Measurements from ENCODE around the gene TMEM234.

Gene TMEM234

GRCh38 chr1:32256473-32257226 is 34.5 kb upstream of the TMEM234 start:
- CTCF ChIA-PET: interaction anchor here (0.6 to 3.2 kb wide), 4 partner anchors 9 to 559 kb away, joined by 4 to 16 read pairs (median 5); partner anchors contain the start of gene FAM167B

GRCh38 chr1:32255072-32256071 is 33.2 kb upstream of the TMEM234 start:
- H3K27me3 ChIP-seq (replicated peaks in 2 of 5; ENCODE audit: control insufficient read depth in 4 of 5, insufficient read depth in 5 of 5, low read length in 4 of 5): no peaks in the 10 kb centered on the region
- no peaks in the 10 kb centered on the region for H3K9me3 ChIP-seq (ENCODE audit: control extremely low read depth in 1 of 5, control insufficient read depth in 4 of 5, insufficient read depth in 2 of 5, low read depth in 1 of 5, low read length in 4 of 5)
- POLR2A ChIA-PET: no interaction called here
- H3K36me3 ChIP-seq (ENCODE audit: control insufficient read depth in 4 of 4, insufficient read depth in 4 of 4, low read length in 3 of 4): no peaks in the 10 kb centered on the region
- H3K4me1 ChIP-seq (ENCODE audit: control extremely low read depth in 1 of 4, control insufficient read depth in 4 of 4, insufficient read depth in 4 of 4, low read length in 3 of 4): peaks cover 3 to 34% (median 29%) of the 10 kb centered on the region in 4 experiments
- H3K27ac ChIP-seq (ENCODE audit: insufficient read depth in 1 of 2, low read depth in 1 of 2, low read length in 2 of 2, poor library complexity in 1 of 2, severe bottlenecking in 2 of 2): no peak overlapping the region
- no peak for DNase-seq
- CTCF ChIA-PET: interaction anchor here (1.0 to 1.1 kb wide), 3 partner anchors 10 to 40 kb away, joined by 3 to 5 read pairs (median 5); no protein-coding TSS in a partner anchor
- no peak overlapping the region for H3K4me3 ChIP-seq (ENCODE audit: control insufficient read depth in 1 of 7, extremely low read depth in 1 of 7, insufficient read depth in 4 of 7, low read depth in 2 of 7, low read length in 6 of 7)
- 100% methylated on average over 3 of the region's 10 CpGs for WGBS (ENCODE audit: insufficient coverage)

More at GRCh38 chr1:32256473-32257226, 34.5 kb upstream of the TMEM234 start:
- no peak for DNase-seq
- POLR2A ChIA-PET: no interaction called here
- H3K4me3 ChIP-seq (ENCODE audit: control insufficient read depth in 1 of 7, extremely low read depth in 1 of 7, insufficient read depth in 4 of 7, low read depth in 2 of 7, low read length in 6 of 7): no peak overlapping the region
- 91% methylated on average over 4 of the region's 9 CpGs for WGBS (ENCODE audit: insufficient coverage)
- peaks cover 0 to 22% (median 16%) of the 10 kb centered on the region in 4 experiments for H3K4me1 ChIP-seq (ENCODE audit: control extremely low read depth in 1 of 4, control insufficient read depth in 4 of 4, insufficient read depth in 4 of 4, low read length in 3 of 4)
- no peak overlapping the region for H3K27ac ChIP-seq (ENCODE audit: insufficient read depth in 1 of 2, low read depth in 1 of 2, low read length in 2 of 2, poor library complexity in 1 of 2, severe bottlenecking in 2 of 2)
- no peaks in the 10 kb centered on the region for H3K9me3 ChIP-seq (ENCODE audit: control extremely low read depth in 1 of 5, control insufficient read depth in 4 of 5, insufficient read depth in 2 of 5, low read depth in 1 of 5, low read length in 4 of 5)
- H3K36me3 ChIP-seq (ENCODE audit: control insufficient read depth in 4 of 4, insufficient read depth in 4 of 4, low read length in 3 of 4): no peaks in the 10 kb centered on the region
- H3K27me3 ChIP-seq (replicated peaks in 2 of 5; ENCODE audit: control insufficient read depth in 4 of 5, insufficient read depth in 5 of 5, low read length in 4 of 5): no peaks in the 10 kb centered on the region

GRCh38 chr1:32250893-32251716 is 29.0 kb upstream of the TMEM234 start, which contains the start of gene LCK:
LCK (plus strand) TSS chr1:32251265; CDS start chr1:32274330, 23,065 bp downstream.
- peak in 2 of 3 donors; percentile 53 to 64 for DNase-seq
- H3K27ac ChIP-seq (ENCODE audit: insufficient read depth in 1 of 2, low read depth in 1 of 2, low read length in 2 of 2, poor library complexity in 1 of 2, severe bottlenecking in 2 of 2): peak within 1 kb of the TSS; percentile 26 to 70
- peaks cover 11 to 72% (median 65%) of the 10 kb centered on the region in 4 experiments for H3K4me1 ChIP-seq (ENCODE audit: control extremely low read depth in 1 of 4, control insufficient read depth in 4 of 4, insufficient read depth in 4 of 4, low read length in 3 of 4)
- 50% methylated on average over 22 of the region's 25 CpGs for whole genome bisulfite sequencing (ENCODE audit: insufficient coverage)
- peak within 1 kb of the TSS in 4 of 7 experiments; percentile 36 to 62 (median 50) for H3K4me3 ChIP-seq (ENCODE audit: control insufficient read depth in 1 of 7, extremely low read depth in 1 of 7, insufficient read depth in 4 of 7, low read depth in 2 of 7, low read length in 6 of 7)
- H3K27me3 ChIP-seq (replicated peaks in 2 of 5; ENCODE audit: control insufficient read depth in 4 of 5, insufficient read depth in 5 of 5, low read length in 4 of 5): no peaks in the 10 kb centered on the region
- H3K9me3 ChIP-seq (ENCODE audit: control extremely low read depth in 1 of 5, control insufficient read depth in 4 of 5, insufficient read depth in 2 of 5, low read depth in 1 of 5, low read length in 4 of 5): no peaks in the 10 kb centered on the region
- H3K36me3 ChIP-seq (ENCODE audit: control insufficient read depth in 4 of 4, insufficient read depth in 4 of 4, low read length in 3 of 4): no peaks in the 10 kb centered on the region
- ChIA-PET CTCF (interaction anchor here (0.6 to 4.4 kb wide), 7 partner anchors 9 to 149 kb away, joined by 3 to 40 read pairs (median 4); partner anchors contain the start of gene HDAC1), POLR2A (no interaction called here)

DNA sequence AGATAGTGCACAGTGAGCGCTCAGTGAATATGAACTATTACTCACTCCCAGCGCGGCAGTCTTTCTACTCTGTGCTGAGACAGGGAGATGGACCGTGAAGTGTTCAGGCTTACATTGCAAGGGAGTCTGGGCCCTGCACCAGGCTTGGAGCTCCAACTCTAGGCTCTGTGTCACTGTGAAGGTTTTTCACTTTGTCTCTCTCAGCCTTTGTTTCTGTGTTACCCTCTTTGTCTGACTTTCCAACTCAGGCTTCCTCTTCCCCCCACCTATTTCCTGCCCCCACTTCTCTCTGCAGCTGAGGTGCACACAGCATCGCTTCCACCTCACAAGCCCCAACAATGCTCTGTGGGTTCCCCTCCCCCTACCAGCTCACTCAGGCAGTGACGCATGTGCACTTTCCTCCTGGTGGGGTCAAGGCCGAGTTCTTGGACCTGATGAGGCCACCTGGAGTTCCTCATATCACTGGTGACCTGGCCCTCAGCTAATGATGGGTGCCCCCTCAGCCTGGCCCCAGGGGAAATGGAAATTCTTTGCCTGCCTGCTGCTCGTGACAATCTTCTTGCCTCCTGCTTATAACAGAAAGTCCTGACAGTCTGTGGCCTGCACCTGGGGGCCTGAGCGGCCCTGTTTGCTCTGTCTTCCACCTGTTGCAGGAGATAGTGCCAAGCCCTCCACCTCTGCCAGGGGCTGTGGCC is 27.8 kb upstream of the TMEM234 start:
- peak; percentile 73 to 91 (median 89) for DNase-seq
- Histone ChIP-seq H3K27me3 (replicated peaks in 2 of 5; ENCODE audit: control insufficient read depth in 4 of 5, insufficient read depth in 5 of 5, low read length in 4 of 5) (no peaks in the 10 kb centered on the region), H3K4me1 (ENCODE audit: control extremely low read depth in 1 of 4, control insufficient read depth in 4 of 4, insufficient read depth in 4 of 4, low read length in 3 of 4) (peaks cover 11 to 72% (median 65%) of the 10 kb centered on the region in 4 experiments), H3K27ac (ENCODE audit: insufficient read depth in 1 of 2, low read depth in 1 of 2, low read length in 2 of 2, poor library complexity in 1 of 2, severe bottlenecking in 2 of 2) (peak overlapping the region; percentile 26 to 70), H3K9me3 (ENCODE audit: control extremely low read depth in 1 of 5, control insufficient read depth in 4 of 5, insufficient read depth in 2 of 5, low read depth in 1 of 5, low read length in 4 of 5) (no peaks in the 10 kb centered on the region), H3K36me3 (ENCODE audit: control insufficient read depth in 4 of 4, insufficient read depth in 4 of 4, low read length in 3 of 4) (no peaks in the 10 kb centered on the region), H3K4me3 (ENCODE audit: control insufficient read depth in 1 of 7, extremely low read depth in 1 of 7, insufficient read depth in 4 of 7, low read depth in 2 of 7, low read length in 6 of 7) (peak overlapping the region in 5 of 7 experiments; percentile 34 to 62 (median 40))
- 16% methylated on average over 9 of the region's 9 CpGs for WGBS (ENCODE audit: insufficient coverage)
- ChIA-PET POLR2A (interaction anchor here (0.5 to 1.5 kb wide), 4 partner anchors 9 to 87 kb away, joined by 3 to 5 read pairs (median 4); partner anchors contain the start of gene HDAC1), CTCF (interaction anchor here (0.6 to 4.4 kb wide), 15 partner anchors 8 to 91 kb away, joined by 3 to 40 read pairs (median 9); partner anchors contain the start of gene HDAC1)

DNA sequence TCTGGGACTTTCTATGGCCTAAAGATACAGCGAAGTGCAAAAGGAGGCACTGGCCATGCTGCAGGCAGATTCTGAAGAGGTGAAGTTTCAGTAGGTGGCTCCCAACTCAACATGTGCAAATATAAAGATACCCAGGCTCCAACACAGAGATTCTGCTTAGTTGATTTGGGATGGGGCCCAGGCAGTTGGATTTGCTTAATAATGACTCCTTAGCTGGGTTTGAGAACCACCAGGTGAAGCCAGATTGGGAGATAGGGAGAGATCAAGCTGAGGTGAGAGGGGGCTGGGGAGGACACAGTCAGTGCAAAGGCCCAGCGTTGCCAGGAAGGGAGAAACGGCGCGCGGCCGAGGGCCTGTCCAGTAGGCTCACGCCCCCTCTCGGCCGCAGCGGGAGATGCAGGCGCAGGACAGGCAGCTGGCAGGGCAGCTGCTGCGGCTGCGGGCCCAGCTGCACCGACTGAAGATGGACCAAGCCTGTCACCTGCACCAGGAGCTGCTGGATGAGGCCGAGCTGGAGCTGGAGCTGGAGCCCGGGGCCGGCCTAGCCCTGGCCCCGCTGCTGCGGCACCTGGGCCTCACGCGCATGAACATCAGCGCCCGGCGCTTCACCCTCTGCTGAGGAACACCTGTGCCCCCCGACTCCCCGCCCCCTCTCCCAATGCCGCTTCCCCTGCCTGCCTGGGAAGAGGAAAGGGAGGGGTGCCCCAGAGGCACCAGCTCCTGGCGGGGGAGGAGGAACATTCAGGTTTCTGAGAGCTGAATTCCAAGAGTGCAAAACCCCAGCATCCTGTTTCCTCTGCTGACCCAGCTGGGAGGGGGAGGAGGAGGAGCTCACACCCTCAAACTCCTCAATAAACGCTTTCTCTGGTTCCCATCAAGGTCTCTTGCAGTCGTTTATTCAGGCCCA is 26.1 kb upstream of the TMEM234 start:
- no peaks in the 10 kb centered on the region for H3K9me3 ChIP-seq (ENCODE audit: control extremely low read depth in 1 of 5, control insufficient read depth in 4 of 5, insufficient read depth in 2 of 5, low read depth in 1 of 5, low read length in 4 of 5)
- 9% methylated on average over 15 of the region's 31 CpGs for WGBS (ENCODE audit: insufficient coverage)
- H3K4me3 ChIP-seq (ENCODE audit: control insufficient read depth in 1 of 7, extremely low read depth in 1 of 7, insufficient read depth in 4 of 7, low read depth in 2 of 7, low read length in 6 of 7): peak overlapping the region in 3 of 7 experiments; percentile 50 to 54 (median 50)
- no peak overlapping the region for H3K27ac ChIP-seq (ENCODE audit: insufficient read depth in 1 of 2, low read depth in 1 of 2, low read length in 2 of 2, poor library complexity in 1 of 2, severe bottlenecking in 2 of 2)
- CTCF ChIA-PET: interaction anchor here (0.6 to 4.4 kb wide), 22 partner anchors 8 to 141 kb away, joined by 3 to 40 read pairs (median 4); partner anchors contain the start of genes HDAC1 and KPNA6
- peaks cover 11 to 64% (median 59%) of the 10 kb centered on the region in 4 experiments for H3K4me1 ChIP-seq (ENCODE audit: control extremely low read depth in 1 of 4, control insufficient read depth in 4 of 4, insufficient read depth in 4 of 4, low read length in 3 of 4)
- peak; percentile 58 to 67 (median 64) for DNase-seq
- H3K27me3 ChIP-seq (replicated peaks in 2 of 5; ENCODE audit: control insufficient read depth in 4 of 5, insufficient read depth in 5 of 5, low read length in 4 of 5): no peaks in the 10 kb centered on the region
- H3K36me3 ChIP-seq (ENCODE audit: control insufficient read depth in 4 of 4, insufficient read depth in 4 of 4, low read length in 3 of 4): no peaks in the 10 kb centered on the region
- POLR2A ChIA-PET: interaction anchor here (0.6 kb wide), 1 partner anchor 27 kb away, joined by 3 read pairs; no protein-coding TSS in a partner anchor
